ENCODE data around the gene ZDHHC14. TPM values are rescaled to one million over a fixed set of nuclear protein-coding genes. Genes with fewer than 3 reads are reported as not detected.

Gene ZDHHC14
- total and polyA plus RNA-seq, 9 donors, result 4.9 to 16.4 (median 5.9) TPM

DNA sequence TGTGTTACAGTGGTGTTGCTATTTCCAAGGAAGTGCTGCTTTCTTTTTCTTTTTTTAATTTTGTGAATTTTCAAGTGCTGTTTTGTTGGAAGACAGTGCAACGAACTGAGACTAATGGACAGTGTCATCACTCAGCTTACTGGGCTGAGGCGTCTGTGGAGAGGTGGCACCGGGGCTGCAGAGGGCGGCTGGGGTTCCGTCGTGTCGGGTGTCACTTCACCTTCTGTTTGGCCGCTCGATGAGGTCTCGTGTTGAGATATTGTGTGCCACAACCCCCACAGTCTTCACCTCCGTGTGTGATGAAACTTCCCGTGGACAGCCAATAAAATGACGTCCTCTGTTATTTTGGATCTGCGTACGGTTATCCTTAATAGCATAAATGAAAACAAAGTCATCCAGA, 292.6 kb downstream of the ZDHHC14 start:
- TF ChIP-seq, protein P1, sequence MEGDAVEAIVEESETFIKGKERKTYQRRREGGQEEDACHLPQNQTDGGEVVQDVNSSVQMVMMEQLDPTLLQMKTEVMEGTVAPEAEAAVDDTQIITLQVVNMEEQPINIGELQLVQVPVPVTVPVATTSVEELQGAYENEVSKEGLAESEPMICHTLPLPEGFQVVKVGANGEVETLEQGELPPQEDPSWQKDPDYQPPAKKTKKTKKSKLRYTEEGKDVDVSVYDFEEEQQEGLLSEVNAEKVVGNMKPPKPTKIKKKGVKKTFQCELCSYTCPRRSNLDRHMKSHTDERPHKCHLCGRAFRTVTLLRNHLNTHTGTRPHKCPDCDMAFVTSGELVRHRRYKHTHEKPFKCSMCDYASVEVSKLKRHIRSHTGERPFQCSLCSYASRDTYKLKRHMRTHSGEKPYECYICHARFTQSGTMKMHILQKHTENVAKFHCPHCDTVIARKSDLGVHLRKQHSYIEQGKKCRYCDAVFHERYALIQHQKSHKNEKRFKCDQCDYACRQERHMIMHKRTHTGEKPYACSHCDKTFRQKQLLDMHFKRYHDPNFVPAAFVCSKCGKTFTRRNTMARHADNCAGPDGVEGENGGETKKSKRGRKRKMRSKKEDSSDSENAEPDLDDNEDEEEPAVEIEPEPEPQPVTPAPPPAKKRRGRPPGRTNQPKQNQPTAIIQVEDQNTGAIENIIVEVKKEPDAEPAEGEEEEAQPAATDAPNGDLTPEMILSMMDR (IDR thresholded peaks at IDR 0.05), result no peak
- Histone ChIP-seq H3K9me3 (no peaks in the 10 kb centered on the region), H3K36me3 (no peaks in the 10 kb centered on the region), H3K4me1 (ENCODE audit: insufficient read depth) (peaks cover 9% of the 10 kb centered on the region), H3K4me3 (no peak overlapping the region), H3K27ac (no peak overlapping the region), H3K27me3 (no peaks in the 10 kb centered on the region)
- no peak for DNase-seq
- WGBS, 3 donors, result 88 to 93% (median 92%) methylated on average over 15 of the region's 15 CpGs
- intact Hi-C loops (cut with DNase I), result no loop called here

DNA sequence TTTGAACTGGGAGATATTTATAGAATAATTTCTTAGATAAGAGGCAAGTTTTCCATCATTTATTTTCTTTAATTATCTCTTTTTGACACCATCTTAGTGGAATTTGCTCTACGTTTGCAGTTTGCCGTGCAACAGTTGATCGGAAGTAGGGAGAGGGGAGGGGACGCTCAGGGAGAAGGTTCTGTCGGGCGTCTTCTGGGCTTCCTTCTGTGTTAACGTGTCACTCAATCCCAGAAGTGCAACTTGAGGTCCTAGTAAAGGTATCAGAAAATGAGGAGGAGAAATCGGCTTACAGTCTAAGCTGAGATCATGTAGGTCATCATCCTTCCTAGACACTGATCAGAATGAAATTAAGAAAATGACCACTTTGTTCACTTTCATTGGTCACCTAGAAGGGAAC, 293.1 kb downstream of the ZDHHC14 start:
- intact Hi-C loops (cut with DNase I), result no loop called here
- TF ChIP-seq, protein P1 (IDR thresholded peaks at IDR 0.05), result no peak
- Histone ChIP-seq H3K27ac (no peak overlapping the region), H3K4me1 (ENCODE audit: insufficient read depth) (peaks cover 7% of the 10 kb centered on the region), H3K36me3 (no peaks in the 10 kb centered on the region), H3K27me3 (no peaks in the 10 kb centered on the region), H3K9me3 (no peaks in the 10 kb centered on the region), H3K4me3 (no peak overlapping the region)
- 86 to 97% (median 91%) methylated on average over 8 of the region's 8 CpGs for WGBS, 3 donors
- no peak for DNase-seq

DNA sequence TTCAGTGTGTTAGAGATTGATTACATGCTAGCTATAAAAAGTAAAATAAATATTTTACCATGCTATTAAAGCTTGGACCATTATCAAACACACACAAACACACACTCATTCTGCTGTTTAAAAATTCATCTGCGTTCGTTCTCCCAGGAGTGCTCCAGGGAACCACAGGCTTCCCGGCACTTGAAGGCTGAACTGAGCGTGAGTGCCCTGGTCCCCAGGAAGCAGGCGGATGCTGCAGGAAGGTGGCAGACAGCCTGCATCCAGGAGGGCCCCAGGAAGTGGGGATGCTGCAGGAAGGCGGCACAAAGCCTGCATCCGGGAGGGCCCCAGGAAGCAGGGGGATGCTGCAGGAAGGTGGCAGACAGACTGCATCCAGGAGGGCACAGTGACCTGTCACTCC, 294.8 kb downstream of the ZDHHC14 start:
- H3K9me3 ChIP-seq, result no peaks in the 10 kb centered on the region
- intact Hi-C loops (cut with DNase I), result loop anchor here in 1 of 4 donors (2.0 kb wide), 1 partner anchor 73 kb away; no protein-coding TSS in a partner anchor
- WGBS, 3 donors, result 78 to 88% (median 81%) methylated on average over 7 of the region's 7 CpGs
- no peaks in the 10 kb centered on the region for H3K4me1 ChIP-seq (ENCODE audit: insufficient read depth)
- no peaks in the 10 kb centered on the region for H3K27me3 ChIP-seq
- H3K27ac ChIP-seq, result no peak overlapping the region
- H3K4me3 ChIP-seq, result no peak overlapping the region
- H3K36me3 ChIP-seq, result no peaks in the 10 kb centered on the region
- DNase-seq, result no peak
- no peak for TF ChIP-seq POLR2A (IDR thresholded peaks at IDR 0.05)
- TF ChIP-seq, protein P1 (IDR thresholded peaks at IDR 0.05), result no peak

DNA sequence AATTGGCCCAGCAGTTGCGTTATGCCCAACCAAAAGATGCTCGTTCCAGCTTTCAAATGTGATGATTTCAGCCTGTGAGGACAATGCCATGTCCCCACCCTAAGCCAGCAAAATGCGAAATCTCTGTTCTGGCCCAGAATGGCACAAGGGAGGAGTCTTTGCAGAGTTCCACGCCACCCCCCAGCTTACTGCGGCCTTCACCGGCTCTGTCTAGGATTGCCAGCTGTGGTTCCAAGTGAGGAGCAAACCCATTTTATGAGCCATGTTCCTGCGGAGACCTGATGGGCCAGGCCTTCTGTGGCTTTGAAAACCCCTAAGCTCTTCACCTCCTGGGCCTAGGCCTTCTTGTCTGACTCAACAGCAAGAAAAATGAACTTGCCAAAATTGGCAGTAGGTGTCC, 295.3 kb downstream of the ZDHHC14 start:
- no peak for DNase-seq
- TF ChIP-seq EP300 (IDR thresholded peaks at IDR 0.05) (no peak), POLR2A (IDR thresholded peaks at IDR 0.05) (no peak)
- TF ChIP-seq, protein P1 (IDR thresholded peaks at IDR 0.05), result no peak
- Histone ChIP-seq H3K9me3 (no peaks in the 10 kb centered on the region), H3K27me3 (no peaks in the 10 kb centered on the region), H3K27ac (no peak overlapping the region), H3K4me3 (no peak overlapping the region), H3K4me1 (ENCODE audit: insufficient read depth) (no peaks in the 10 kb centered on the region), H3K36me3 (no peaks in the 10 kb centered on the region)
- intact Hi-C loops (cut with DNase I), result loop anchor here in 1 of 4 donors (2.0 kb wide), 1 partner anchor 73 kb away; no protein-coding TSS in a partner anchor
- WGBS, 3 donors, result 89 to 95% (median 92%) methylated on average over 6 to 7 of the region's 7 CpGs

DNA sequence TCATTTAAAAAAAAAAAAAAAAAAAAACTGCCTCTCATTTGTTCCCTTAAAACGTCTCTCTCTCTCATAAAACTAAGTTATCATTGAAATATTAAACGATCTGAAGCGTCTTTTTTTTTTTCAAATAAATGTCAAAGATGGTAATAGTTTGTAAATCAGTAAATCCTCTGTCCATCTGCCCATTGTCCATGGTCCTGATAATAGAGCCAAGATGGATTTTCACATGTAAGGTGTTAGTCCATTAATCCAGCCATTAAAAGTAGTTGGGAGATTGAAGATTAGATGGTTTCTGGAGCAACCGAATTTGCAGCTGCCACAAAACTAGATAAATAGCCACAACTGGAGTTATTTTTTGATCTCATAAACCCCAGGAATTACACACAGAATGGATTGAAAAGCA, 296.2 kb downstream of the ZDHHC14 start:
- Histone ChIP-seq H3K27ac (no peak overlapping the region), H3K36me3 (no peaks in the 10 kb centered on the region), H3K27me3 (no peaks in the 10 kb centered on the region), H3K4me1 (ENCODE audit: insufficient read depth) (no peaks in the 10 kb centered on the region), H3K9me3 (no peaks in the 10 kb centered on the region), H3K4me3 (no peak overlapping the region)
- WGBS, 3 donors, result 72 to 91% (median 77%) methylated on average over 4 of the region's 4 CpGs
- TF ChIP-seq, protein P1 (IDR thresholded peaks at IDR 0.05), result no peak
- TF ChIP-seq POLR2A (IDR thresholded peaks at IDR 0.05), result no peak
- TF ChIP-seq EP300 (IDR thresholded peaks at IDR 0.05), result no peak
- DNase-seq, result no peak
- intact Hi-C loops (cut with DNase I), result loop anchor here in 1 of 4 donors (2.0 kb wide), 1 partner anchor 72 kb away; no protein-coding TSS in a partner anchor

Data from ovary (tissue), 9 donors.